Measurements from ENCODE around the gene AQP5. TPM values are rescaled to one million over a fixed set of nuclear protein-coding genes. Genes with fewer than 3 reads are reported as not detected.

Gene AQP5
- total RNA-seq, 3 donors from 2014 or later (not counting 1 experiment from before 2014, with no cell fraction given) = not detected

DNA sequence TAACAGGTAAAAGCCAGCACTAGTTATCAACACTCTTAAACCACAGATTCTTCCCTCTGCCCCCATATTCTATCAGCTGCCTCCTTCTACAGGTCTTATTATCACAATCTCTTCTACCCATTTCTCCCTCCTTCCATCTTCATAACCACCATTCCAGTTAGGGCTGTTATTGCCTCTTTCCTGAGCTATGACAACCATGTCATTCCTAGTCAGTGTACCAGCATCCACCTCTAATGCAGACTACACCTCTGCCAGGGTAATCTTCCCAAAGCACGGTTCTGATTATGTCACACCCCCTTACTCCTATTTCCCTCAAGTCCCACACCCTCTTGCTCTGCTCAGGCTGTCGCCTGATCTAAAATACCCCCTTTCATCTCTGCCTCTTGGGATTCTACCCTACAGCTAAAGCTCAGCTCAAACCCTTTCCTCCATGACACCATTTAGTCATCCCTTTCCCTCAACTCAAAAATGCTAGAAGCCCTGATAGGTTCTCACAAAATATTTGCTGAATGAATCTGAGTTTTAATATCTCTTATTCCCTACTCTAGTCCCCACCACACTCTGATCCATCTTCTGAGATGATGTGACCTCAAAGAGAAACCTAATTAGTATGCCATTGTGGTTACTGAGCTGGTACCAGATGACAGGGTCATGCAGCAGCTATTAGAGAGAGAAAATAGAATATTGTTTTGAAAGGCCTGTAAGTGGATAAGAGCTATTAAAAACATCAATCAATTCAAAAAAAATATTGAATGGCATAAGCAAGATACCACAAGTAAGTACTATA, 51.9 kb downstream of the AQP5 start:
- ATAC-seq (no peak), DNase-seq (no peak)
- no peaks in the 10 kb centered on the region for H3K9me3 ChIP-seq (ENCODE audit: control insufficient read depth, insufficient read depth, low read length)
- no peaks in the 10 kb centered on the region for H3K9me3 Mint-ChIP-seq
- H3K4me1 Mint-ChIP-seq = peaks cover 4 to 11% of the 10 kb centered on the region in 2 donors
- intact Hi-C loops (cut with micrococcal nuclease) = no loop called here
- H3K4me3 Mint-ChIP-seq = no peak overlapping the region
- no peaks in the 10 kb centered on the region for H3K36me3 Mint-ChIP-seq
- H3K27me3 ChIP-seq (ENCODE audit: control insufficient read depth, insufficient read depth, low read length) = no peaks in the 10 kb centered on the region
- no peak overlapping the region for H3K27ac ChIP-seq (ENCODE audit: low read length)
- no peak overlapping the region for H3K4me3 ChIP-seq (ENCODE audit: low read length)
- H3K4me1 ChIP-seq (ENCODE audit: control insufficient read depth, insufficient read depth, low read length) = no peaks in the 10 kb centered on the region
- no peaks in the 10 kb centered on the region for H3K36me3 ChIP-seq (ENCODE audit: control insufficient read depth, insufficient read depth, low read length)
- no peak for TF ChIP-seq CTCF (IDR thresholded peaks at IDR 0.05)
- no peaks in the 10 kb centered on the region for H3K27me3 Mint-ChIP-seq (ENCODE audit: low read depth in 2 of 2)
- peak overlapping the region; percentile 3 to 41 for H3K27ac Mint-ChIP-seq
- WGBS (ENCODE audit: insufficient coverage) = 87% methylated on average over 2 of the region's 2 CpGs

GRCh38 chr12:50014342-50014741, 52.7 kb downstream of the AQP5 start:
- 90% methylated on average over 2 of the region's 3 CpGs for WGBS (ENCODE audit: insufficient coverage)
- Mint-ChIP-seq H3K36me3 (no peaks in the 10 kb centered on the region), H3K27ac (no peak overlapping the region), H3K27me3 (ENCODE audit: low read depth in 2 of 2) (no peaks in the 10 kb centered on the region), H3K4me3 (no peak overlapping the region), H3K4me1 (peaks cover 4 to 16% of the 10 kb centered on the region in 2 donors), H3K9me3 (no peaks in the 10 kb centered on the region)
- ATAC-seq (no peak), DNase-seq (no peak)
- intact Hi-C loops (cut with micrococcal nuclease) = no loop called here
- TF ChIP-seq CTCF (IDR thresholded peaks at IDR 0.05) = no peak
- Histone ChIP-seq H3K36me3 (ENCODE audit: control insufficient read depth, insufficient read depth, low read length) (no peaks in the 10 kb centered on the region), H3K27ac (ENCODE audit: low read length) (no peak overlapping the region), H3K4me3 (ENCODE audit: low read length) (no peak overlapping the region), H3K4me1 (ENCODE audit: control insufficient read depth, insufficient read depth, low read length) (no peaks in the 10 kb centered on the region), H3K27me3 (ENCODE audit: control insufficient read depth, insufficient read depth, low read length) (no peaks in the 10 kb centered on the region), H3K9me3 (ENCODE audit: control insufficient read depth, insufficient read depth, low read length) (no peaks in the 10 kb centered on the region)

Other genes with a start within 250 kb of the AQP5 start
- 100 to 1,000 TPM; 326 to 375 (median 366) TPM for gene TMBIM6, start 220.3 kb upstream of the AQP5 start, total RNA-seq
- gene NCKAP5L, start 133.5 kb upstream of the AQP5 start, total RNA-seq = 10 to 100 TPM; 16.7 to 19.3 (median 16.8) TPM
- gene BCDIN3D, start 118.8 kb upstream of the AQP5 start, total RNA-seq = 1 to 10 TPM; 4.0 to 6.0 (median 4.4) TPM
- gene FAIM2, start 58.0 kb upstream of the AQP5 start, total RNA-seq = under 1 TPM in 2 of 3 donors, not detected in 1; 0.09 to 0.57 TPM
- not detected for gene AQP2, start 11.1 kb upstream of the AQP5 start, total RNA-seq
- gene AQP6, start 11.1 kb downstream of the AQP5 start, total RNA-seq = not detected
- 10 to 100 TPM in 1 of 3 donors, 1 to 10 TPM in 2; 6.1 to 11.6 (median 8.7) TPM for gene RACGAP1, start 63.6 kb downstream of the AQP5 start, total RNA-seq
- under 1 TPM in 1 of 3 donors, not detected in 2; 0.21 TPM for gene ASIC1, start 95.7 kb downstream of the AQP5 start, total RNA-seq
- gene SMARCD1, start 123.5 kb downstream of the AQP5 start, total RNA-seq = 10 to 100 TPM; 81.3 to 97.0 (median 88.6) TPM
- under 1 TPM in 1 of 3 donors, not detected in 2; 0.65 TPM for gene GPD1, start 142.1 kb downstream of the AQP5 start, total RNA-seq
- 10 to 100 TPM; 32.8 to 42.6 (median 36.7) TPM for gene COX14, start 150.4 kb downstream of the AQP5 start, total RNA-seq
- gene CERS5, start 205.5 kb downstream of the AQP5 start, total RNA-seq = 10 to 100 TPM; 69.9 to 81.2 (median 75.8) TPM

All from natural killer cell (primary cell).